Gastroesophageal sphincter (tissue), 3 donors: ENCODE data around the gene NUP88.

Experiments
- POLR2A ChIP-seq, 2 donors: fragments of 450-650 bp; IDR thresholded peaks; one replicate each; pipeline ENCODE4 v1.6.1; 2017; ENCODE audit warnings: antibody characterized with exemption in 2 of 2, mild to moderate bottlenecking in 2 of 2, moderate library complexity in 1 of 2
- POLR2AphosphoS5 ChIP-seq: sonication (generic); formaldehyde crosslinking; IDR thresholded peaks from one replicate; pipeline ENCODE4 v1.6.1; 2017; ENCODE audit warnings: antibody characterized with exemption
- TF ChIP-seq, protein P1 (sequence below), 4 experiments: fragments of 200-600 bp in 2 of 4; fragments of 450-650 bp in 2 of 4; sonication (generic) in 1 of 4; IDR thresholded peaks; one replicate each; pipeline ENCODE4 v1.5.1; 2017 to 2019; ENCODE audit warnings: antibody characterized with exemption in 4 of 4, mild to moderate bottlenecking in 2 of 4, moderate library complexity in 2 of 4

- TF ChIP-seq, protein P1, sequence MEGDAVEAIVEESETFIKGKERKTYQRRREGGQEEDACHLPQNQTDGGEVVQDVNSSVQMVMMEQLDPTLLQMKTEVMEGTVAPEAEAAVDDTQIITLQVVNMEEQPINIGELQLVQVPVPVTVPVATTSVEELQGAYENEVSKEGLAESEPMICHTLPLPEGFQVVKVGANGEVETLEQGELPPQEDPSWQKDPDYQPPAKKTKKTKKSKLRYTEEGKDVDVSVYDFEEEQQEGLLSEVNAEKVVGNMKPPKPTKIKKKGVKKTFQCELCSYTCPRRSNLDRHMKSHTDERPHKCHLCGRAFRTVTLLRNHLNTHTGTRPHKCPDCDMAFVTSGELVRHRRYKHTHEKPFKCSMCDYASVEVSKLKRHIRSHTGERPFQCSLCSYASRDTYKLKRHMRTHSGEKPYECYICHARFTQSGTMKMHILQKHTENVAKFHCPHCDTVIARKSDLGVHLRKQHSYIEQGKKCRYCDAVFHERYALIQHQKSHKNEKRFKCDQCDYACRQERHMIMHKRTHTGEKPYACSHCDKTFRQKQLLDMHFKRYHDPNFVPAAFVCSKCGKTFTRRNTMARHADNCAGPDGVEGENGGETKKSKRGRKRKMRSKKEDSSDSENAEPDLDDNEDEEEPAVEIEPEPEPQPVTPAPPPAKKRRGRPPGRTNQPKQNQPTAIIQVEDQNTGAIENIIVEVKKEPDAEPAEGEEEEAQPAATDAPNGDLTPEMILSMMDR (IDR thresholded peaks at IDR 0.05), result no peak
- TF ChIP-seq POLR2A (IDR thresholded peaks at IDR 0.05) (no peak), POLR2AphosphoS5 (no peak)
Measured at GRCh38 chr17:5434984-5435383, 15.5 kb upstream of the NUP88 start.
